GM23338 (cell line): ENCODE data around the gene CEP78. TPM values are rescaled to one million over a fixed set of nuclear protein-coding genes. Genes with fewer than 3 reads are reported as not detected.

Experiments used
- ATAC-seq: fragments of 200-7000 bp; cut with Tn5 transposase; 3 replicates; pipeline ENCODE4 v1.9.1; 2020
- DNase-seq: peaks from one replicate; pipeline ENCODE4 v3.0.0-alpha.2; 2015; ENCODE audit warnings: low spot score
- H2AFZ ChIP-seq: fragments of 200-600 bp; sonication (generic); 2 replicates; pipeline ENCODE4 v1.8.0; 2016; ENCODE audit warnings: antibody characterized with exemption, mild to moderate bottlenecking, moderate library complexity
- H3F3A ChIP-seq: fragments of 200-600 bp; sonication (generic); replicated peaks from 2 replicates; pipeline ENCODE4 v1.8.0; 2017; ENCODE audit warnings: antibody characterized with exemption, mixed run types, low read depth
- H3K27ac ChIP-seq: fragments of 200-600 bp; sonication (generic); 2 replicates; pipeline ENCODE4 v1.6.1; 2016; ENCODE audit warnings: low read depth
- H3K27me3 ChIP-seq: fragments of 200-600 bp; sonication (generic); 2 replicates; pipeline ENCODE4 v1.8.0; 2016; ENCODE audit warnings: mild to moderate bottlenecking, mixed run types, moderate library complexity; ENCODE audit not compliant: insufficient read depth
- H3K36me3 ChIP-seq: fragments of 200-600 bp; sonication (generic); 2 replicates; pipeline ENCODE4 v1.8.0; 2016; ENCODE audit warnings: mild to moderate bottlenecking; ENCODE audit not compliant: insufficient read depth
- H3K4me1 ChIP-seq: fragments of 200-600 bp; sonication (generic); 2 replicates; pipeline ENCODE4 v1.8.0; 2016; ENCODE audit warnings: mild to moderate bottlenecking, moderate library complexity; ENCODE audit not compliant: insufficient read depth
- H3K4me2 ChIP-seq: fragments of 200-600 bp; sonication (generic); 2 replicates; pipeline ENCODE4 v1.7.1; 2017; ENCODE audit warnings: mixed run types
- H3K4me3 ChIP-seq: fragments of 200-600 bp; sonication (generic); 2 replicates; pipeline ENCODE4 v1.6.1; 2016; ENCODE audit warnings: mixed run types
- H3K79me2 ChIP-seq: fragments of 200-600 bp; sonication (generic); replicated peaks from 2 replicates; pipeline ENCODE4 v1.8.0; 2017; ENCODE audit warnings: mild to moderate bottlenecking; ENCODE audit not compliant: insufficient read depth
- H3K9me2 ChIP-seq: fragments of 200-600 bp; sonication (generic); 2 replicates; pipeline ENCODE4 v1.8.0; 2017; ENCODE audit not compliant: insufficient read depth
- H4K20me1 ChIP-seq: fragments of 200-600 bp; sonication (generic); replicated peaks from 2 replicates; pipeline ENCODE4 v1.8.0; 2017; ENCODE audit warnings: mild to moderate bottlenecking; ENCODE audit not compliant: insufficient read depth
- H3K27ac Mint-ChIP-seq: 2 replicates; pipeline ENCODE4 v1.8.0; 2020; ENCODE audit warnings: inconsistent platforms, mild to moderate bottlenecking, moderate library complexity, mixed read lengths
- H3K27me3 Mint-ChIP-seq: 3 replicates; pipeline ENCODE4 v1.8.0; 2022; ENCODE audit warnings: low read depth, mild to moderate bottlenecking, moderate library complexity, mixed read lengths, inconsistent platforms; ENCODE audit not compliant: insufficient read depth, poor library complexity
- H3K36me3 Mint-ChIP-seq: 3 replicates; pipeline ENCODE4 v1.8.0; 2021; ENCODE audit warnings: low read depth, mild to moderate bottlenecking, inconsistent platforms, moderate library complexity, mixed read lengths
- H3K4me1 Mint-ChIP-seq: 3 replicates; pipeline ENCODE4 v1.8.0; 2020; ENCODE audit warnings: mild to moderate bottlenecking, inconsistent platforms, mixed read lengths
- H3K4me3 Mint-ChIP-seq: 3 replicates; pipeline ENCODE4 v1.8.0; 2021; ENCODE audit warnings: moderate library complexity, mild to moderate bottlenecking, inconsistent platforms, mixed read lengths
- H3K9me3 Mint-ChIP-seq: 3 replicates; pipeline ENCODE4 v1.8.0; 2020; ENCODE audit warnings: moderate library complexity, mild to moderate bottlenecking, inconsistent platforms, mixed read lengths
- EZH2 ChIP-seq: fragments of 200-600 bp; sonication (generic); IDR thresholded peaks from one replicate; pipeline ENCODE4 v1.8.0; 2017; ENCODE audit warnings: antibody characterized with exemption, mild to moderate bottlenecking, low read depth; ENCODE audit not compliant: unreplicated experiment
- EZH2phosphoT487 ChIP-seq: fragments of 200-600 bp; sonication (generic); IDR thresholded peaks from one replicate; pipeline ENCODE4 v1.8.1; 2018; ENCODE audit warnings: antibody characterized with exemption; ENCODE audit not compliant: unreplicated experiment
- JUNB ChIP-seq: IDR thresholded peaks from one replicate; pipeline ENCODE4 v1.6.1; 2016; ENCODE audit warnings: antibody characterized with exemption; ENCODE audit not compliant: unreplicated experiment
- STAT1 ChIP-seq: IDR thresholded peaks from one replicate; pipeline ENCODE4 v1.6.1; 2016; ENCODE audit warnings: antibody characterized with exemption; ENCODE audit not compliant: unreplicated experiment
- ZNF114 ChIP-seq: fragments of 250-450 bp; sonication (Bioruptor Pico); IDR thresholded peaks from 2 replicates; pipeline ENCODE4 v1.5.0; 2020; ENCODE audit warnings: mild to moderate bottlenecking, moderate library complexity
- polyA plus RNA-seq: library from polyadenylated mRNA; unstranded; fragments of >200 nt; fragmentation: Nextera tagmentation; extraction: Ambion mirVana; gene quantifications from 2 replicates; pipeline ENCODE4 v1.2.1, GENCODE V29; 2016
- total RNA-seq: library from RNA; depleted of rRNA; stranded (reverse); fragments of >200 nt; shearing (Covaris generic); gene quantifications from 2 replicates; pipeline ENCODE4 v1.2.3, GENCODE V29; 2014
- TF ChIP-seq, protein P1 (sequence below): fragments of 250-450 bp; sonication (Bioruptor Pico); IDR thresholded peaks from 2 replicates; pipeline ENCODE4 v1.5.0; 2020; ENCODE audit warnings: mild to moderate bottlenecking, moderate library complexity
- TF ChIP-seq, protein P2 (sequence below): IDR thresholded peaks from one replicate; pipeline ENCODE4 v1.6.1; 2018; ENCODE audit warnings: antibody characterized with exemption; ENCODE audit not compliant: unreplicated experiment
- TF ChIP-seq, protein P3 (sequence below), 2 experiments: fragments of 200-600 bp in 1 of 2; sonication (generic) in 1 of 2; conservative IDR thresholded peaks; 2 replicates each; pipeline versions ENCODE4 v1.5.1 to v1.6.1; 2016 to 2017; ENCODE audit warnings: antibody characterized with exemption in 2 of 2, low read depth in 2 of 2, mild to moderate bottlenecking in 2 of 2, moderate library complexity in 1 of 2
- TF ChIP-seq, protein P4 (sequence below): IDR thresholded peaks from 2 replicates; pipeline ENCODE4 v1.6.1; 2016; ENCODE audit warnings: antibody characterized with exemption

Gene CEP78
- total and polyA plus RNA-seq, 2 experiments from 2014 or later: 19.9 to 48.3 TPM

DNA sequence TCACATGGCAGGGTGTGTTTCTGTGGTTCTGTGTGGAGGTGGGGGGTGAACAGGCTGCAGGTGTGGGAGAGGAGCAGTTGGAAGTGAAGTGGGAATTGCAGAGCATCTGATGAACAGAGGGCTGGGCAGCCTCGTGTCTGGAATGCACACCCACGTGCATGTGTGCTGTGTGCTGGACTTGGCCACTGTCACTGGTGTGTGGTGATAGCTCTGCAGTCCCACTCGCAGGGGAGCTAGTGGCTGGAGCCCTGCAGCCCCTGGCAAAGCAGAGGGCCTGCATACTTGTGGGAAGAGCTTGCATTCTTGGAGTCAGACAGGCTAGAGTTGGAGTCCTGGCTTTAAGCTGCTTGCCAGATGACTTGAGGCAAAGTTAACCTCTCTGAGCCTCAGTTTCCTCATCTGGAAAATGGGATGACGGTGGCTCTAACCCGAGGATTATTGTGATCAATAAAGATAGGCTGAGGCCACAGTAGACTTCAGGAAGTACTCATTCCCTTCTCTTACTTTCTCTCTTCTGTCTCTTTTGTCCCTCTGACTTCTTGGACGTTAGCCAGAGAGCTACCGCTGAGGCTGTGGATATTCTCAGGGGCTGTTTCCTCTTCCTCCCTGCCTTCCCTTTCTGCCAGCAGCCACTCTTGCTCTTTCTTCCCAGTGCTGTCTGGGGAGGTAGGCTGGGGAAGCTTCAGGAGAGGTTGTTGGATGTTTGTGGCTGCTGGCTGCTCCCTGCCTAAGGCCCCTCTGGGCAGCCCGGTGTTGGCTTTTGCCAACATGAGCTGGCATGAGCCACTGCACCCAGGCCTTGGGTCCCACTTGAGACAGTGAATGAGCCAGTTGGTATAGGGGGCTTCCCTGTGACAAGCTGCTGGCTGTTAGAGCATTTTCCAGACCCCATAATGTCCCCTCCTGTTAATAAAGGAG is 79.3 kb downstream of the CEP78 start:
- H3K36me3 ChIP-seq: peaks cover 79% of the 10 kb centered on the region
- DNase-seq (no peak), ATAC-seq (no peak)
- H4K20me1 ChIP-seq: peaks cover 73% of the 10 kb centered on the region
- peaks cover 53% of the 10 kb centered on the region for H3K27me3 Mint-ChIP-seq
- H3K9me2 ChIP-seq: no peaks in the 10 kb centered on the region; the same call in 1 of the 2 replicates
- TF ChIP-seq EZH2 (no peak), JUNB (no peak), STAT1 (no peak), ZNF114 (no peak), EZH2phosphoT487 (no peak)
- TF ChIP-seq, protein P1, sequence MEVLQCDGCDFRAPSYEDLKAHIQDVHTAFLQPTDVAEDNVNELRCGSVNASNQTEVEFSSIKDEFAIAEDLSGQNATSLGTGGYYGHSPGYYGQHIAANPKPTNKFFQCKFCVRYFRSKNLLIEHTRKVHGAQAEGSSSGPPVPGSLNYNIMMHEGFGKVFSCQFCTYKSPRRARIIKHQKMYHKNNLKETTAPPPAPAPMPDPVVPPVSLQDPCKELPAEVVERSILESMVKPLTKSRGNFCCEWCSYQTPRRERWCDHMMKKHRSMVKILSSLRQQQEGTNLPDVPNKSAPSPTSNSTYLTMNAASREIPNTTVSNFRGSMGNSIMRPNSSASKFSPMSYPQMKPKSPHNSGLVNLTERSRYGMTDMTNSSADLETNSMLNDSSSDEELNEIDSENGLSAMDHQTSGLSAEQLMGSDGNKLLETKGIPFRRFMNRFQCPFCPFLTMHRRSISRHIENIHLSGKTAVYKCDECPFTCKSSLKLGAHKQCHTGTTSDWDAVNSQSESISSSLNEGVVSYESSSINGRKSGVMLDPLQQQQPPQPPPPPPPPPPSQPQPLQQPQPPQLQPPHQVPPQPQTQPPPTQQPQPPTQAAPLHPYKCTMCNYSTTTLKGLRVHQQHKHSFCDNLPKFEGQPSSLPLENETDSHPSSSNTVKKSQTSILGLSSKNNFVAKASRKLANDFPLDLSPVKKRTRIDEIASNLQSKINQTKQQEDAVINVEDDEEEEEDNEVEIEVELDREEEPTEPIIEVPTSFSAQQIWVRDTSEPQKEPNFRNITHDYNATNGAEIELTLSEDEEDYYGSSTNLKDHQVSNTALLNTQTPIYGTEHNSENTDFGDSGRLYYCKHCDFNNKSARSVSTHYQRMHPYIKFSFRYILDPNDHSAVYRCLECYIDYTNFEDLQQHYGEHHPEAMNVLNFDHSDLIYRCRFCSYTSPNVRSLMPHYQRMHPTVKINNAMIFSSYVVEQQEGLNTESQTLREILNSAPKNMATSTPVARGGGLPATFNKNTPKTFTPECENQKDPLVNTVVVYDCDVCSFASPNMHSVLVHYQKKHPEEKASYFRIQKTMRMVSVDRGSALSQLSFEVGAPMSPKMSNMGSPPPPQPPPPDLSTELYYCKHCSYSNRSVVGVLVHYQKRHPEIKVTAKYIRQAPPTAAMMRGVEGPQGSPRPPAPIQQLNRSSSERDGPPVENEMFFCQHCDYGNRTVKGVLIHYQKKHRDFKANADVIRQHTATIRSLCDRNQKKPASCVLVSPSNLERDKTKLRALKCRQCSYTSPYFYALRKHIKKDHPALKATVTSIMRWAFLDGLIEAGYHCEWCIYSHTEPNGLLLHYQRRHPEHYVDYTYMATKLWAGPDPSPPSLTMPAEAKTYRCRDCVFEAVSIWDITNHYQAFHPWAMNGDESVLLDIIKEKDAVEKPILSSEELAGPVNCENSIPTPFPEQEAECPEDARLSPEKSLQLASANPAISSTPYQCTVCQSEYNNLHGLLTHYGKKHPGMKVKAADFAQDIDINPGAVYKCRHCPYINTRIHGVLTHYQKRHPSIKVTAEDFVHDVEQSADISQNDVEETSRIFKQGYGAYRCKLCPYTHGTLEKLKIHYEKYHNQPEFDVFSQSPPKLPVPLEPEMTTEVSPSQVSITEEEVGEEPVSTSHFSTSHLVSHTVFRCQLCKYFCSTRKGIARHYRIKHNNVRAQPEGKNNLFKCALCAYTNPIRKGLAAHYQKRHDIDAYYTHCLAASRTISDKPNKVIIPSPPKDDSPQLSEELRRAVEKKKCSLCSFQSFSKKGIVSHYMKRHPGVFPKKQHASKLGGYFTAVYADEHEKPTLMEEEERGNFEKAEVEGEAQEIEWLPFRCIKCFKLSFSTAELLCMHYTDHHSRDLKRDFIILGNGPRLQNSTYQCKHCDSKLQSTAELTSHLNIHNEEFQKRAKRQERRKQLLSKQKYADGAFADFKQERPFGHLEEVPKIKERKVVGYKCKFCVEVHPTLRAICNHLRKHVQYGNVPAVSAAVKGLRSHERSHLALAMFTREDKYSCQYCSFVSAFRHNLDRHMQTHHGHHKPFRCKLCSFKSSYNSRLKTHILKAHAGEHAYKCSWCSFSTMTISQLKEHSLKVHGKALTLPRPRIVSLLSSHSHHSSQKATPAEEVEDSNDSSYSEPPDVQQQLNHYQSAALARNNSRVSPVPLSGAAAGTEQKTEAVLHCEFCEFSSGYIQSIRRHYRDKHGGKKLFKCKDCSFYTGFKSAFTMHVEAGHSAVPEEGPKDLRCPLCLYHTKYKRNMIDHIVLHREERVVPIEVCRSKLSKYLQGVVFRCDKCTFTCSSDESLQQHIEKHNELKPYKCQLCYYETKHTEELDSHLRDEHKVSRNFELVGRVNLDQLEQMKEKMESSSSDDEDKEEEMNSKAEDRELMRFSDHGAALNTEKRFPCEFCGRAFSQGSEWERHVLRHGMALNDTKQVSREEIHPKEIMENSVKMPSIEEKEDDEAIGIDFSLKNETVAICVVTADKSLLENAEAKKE: no peak
- TF ChIP-seq, protein P2, sequence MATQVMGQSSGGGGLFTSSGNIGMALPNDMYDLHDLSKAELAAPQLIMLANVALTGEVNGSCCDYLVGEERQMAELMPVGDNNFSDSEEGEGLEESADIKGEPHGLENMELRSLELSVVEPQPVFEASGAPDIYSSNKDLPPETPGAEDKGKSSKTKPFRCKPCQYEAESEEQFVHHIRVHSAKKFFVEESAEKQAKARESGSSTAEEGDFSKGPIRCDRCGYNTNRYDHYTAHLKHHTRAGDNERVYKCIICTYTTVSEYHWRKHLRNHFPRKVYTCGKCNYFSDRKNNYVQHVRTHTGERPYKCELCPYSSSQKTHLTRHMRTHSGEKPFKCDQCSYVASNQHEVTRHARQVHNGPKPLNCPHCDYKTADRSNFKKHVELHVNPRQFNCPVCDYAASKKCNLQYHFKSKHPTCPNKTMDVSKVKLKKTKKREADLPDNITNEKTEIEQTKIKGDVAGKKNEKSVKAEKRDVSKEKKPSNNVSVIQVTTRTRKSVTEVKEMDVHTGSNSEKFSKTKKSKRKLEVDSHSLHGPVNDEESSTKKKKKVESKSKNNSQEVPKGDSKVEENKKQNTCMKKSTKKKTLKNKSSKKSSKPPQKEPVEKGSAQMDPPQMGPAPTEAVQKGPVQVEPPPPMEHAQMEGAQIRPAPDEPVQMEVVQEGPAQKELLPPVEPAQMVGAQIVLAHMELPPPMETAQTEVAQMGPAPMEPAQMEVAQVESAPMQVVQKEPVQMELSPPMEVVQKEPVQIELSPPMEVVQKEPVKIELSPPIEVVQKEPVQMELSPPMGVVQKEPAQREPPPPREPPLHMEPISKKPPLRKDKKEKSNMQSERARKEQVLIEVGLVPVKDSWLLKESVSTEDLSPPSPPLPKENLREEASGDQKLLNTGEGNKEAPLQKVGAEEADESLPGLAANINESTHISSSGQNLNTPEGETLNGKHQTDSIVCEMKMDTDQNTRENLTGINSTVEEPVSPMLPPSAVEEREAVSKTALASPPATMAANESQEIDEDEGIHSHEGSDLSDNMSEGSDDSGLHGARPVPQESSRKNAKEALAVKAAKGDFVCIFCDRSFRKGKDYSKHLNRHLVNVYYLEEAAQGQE: no peak
- TF ChIP-seq, protein P3, sequence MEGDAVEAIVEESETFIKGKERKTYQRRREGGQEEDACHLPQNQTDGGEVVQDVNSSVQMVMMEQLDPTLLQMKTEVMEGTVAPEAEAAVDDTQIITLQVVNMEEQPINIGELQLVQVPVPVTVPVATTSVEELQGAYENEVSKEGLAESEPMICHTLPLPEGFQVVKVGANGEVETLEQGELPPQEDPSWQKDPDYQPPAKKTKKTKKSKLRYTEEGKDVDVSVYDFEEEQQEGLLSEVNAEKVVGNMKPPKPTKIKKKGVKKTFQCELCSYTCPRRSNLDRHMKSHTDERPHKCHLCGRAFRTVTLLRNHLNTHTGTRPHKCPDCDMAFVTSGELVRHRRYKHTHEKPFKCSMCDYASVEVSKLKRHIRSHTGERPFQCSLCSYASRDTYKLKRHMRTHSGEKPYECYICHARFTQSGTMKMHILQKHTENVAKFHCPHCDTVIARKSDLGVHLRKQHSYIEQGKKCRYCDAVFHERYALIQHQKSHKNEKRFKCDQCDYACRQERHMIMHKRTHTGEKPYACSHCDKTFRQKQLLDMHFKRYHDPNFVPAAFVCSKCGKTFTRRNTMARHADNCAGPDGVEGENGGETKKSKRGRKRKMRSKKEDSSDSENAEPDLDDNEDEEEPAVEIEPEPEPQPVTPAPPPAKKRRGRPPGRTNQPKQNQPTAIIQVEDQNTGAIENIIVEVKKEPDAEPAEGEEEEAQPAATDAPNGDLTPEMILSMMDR (conservative IDR thresholded peaks at IDR 0.05; ENCODE audit: low read depth in 2 of 2): no peak
- TF ChIP-seq, protein P4, sequence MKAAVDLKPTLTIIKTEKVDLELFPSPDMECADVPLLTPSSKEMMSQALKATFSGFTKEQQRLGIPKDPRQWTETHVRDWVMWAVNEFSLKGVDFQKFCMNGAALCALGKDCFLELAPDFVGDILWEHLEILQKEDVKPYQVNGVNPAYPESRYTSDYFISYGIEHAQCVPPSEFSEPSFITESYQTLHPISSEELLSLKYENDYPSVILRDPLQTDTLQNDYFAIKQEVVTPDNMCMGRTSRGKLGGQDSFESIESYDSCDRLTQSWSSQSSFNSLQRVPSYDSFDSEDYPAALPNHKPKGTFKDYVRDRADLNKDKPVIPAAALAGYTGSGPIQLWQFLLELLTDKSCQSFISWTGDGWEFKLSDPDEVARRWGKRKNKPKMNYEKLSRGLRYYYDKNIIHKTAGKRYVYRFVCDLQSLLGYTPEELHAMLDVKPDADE: no peak
- no peaks in the 10 kb centered on the region for H3K27me3 ChIP-seq
- no peaks in the 10 kb centered on the region for H3K4me1 ChIP-seq
- H3K36me3 Mint-ChIP-seq: peaks cover 96% of the 10 kb centered on the region
- H3K9me3 Mint-ChIP-seq: no peaks in the 10 kb centered on the region
- peaks cover 27% of the 10 kb centered on the region for H3K4me1 Mint-ChIP-seq
- no peak overlapping the region for H3K4me3 Mint-ChIP-seq
- H2AFZ ChIP-seq: no peak overlapping the region
- H3F3A ChIP-seq: peaks cover 16% of the 10 kb centered on the region; the same call in 1 of the 2 replicates
- no peak overlapping the region for H3K27ac ChIP-seq
- H3K4me3 ChIP-seq: no peak overlapping the region
- H3K79me2 ChIP-seq: peaks cover 84% of the 10 kb centered on the region
- H3K4me2 ChIP-seq: no peak overlapping the region
- H3K27ac Mint-ChIP-seq: no peak overlapping the region
